ENCODE measurements around the gene ZNFX1.

DNA sequence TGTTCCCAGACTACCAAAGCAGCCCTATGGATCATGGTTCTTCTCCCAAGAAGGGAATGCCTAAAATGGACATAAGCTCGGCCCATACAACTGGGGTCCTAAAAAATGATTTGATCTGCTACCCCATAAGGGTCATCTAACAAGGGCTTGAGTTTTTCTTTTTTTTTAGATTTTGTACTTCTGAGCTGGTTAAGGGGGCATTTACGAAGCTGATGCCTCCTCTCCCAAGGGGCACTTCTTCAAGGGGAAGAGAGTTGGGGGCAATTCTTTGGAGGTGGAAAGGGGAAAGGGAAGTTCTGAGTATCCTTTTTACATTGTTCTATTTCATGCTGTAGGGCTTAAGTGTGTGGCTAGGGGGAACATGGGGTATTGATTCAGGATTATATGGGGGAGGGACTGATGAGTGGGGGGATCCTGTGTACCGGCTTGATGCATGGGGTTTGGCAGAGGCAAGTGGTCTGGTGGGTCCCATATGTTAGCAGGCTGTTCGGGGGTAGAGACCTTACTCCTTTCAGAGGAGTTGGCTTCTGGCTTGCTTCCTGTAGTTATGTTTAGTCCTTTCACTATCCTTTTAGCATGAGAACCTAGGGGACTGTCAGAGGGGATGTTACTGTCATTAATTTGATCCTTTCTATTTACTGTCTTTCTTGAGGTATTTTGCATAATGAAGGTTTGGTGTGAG, 8.1 kb upstream of the ZNFX1 start:
- TF ChIP-seq, protein P1, sequence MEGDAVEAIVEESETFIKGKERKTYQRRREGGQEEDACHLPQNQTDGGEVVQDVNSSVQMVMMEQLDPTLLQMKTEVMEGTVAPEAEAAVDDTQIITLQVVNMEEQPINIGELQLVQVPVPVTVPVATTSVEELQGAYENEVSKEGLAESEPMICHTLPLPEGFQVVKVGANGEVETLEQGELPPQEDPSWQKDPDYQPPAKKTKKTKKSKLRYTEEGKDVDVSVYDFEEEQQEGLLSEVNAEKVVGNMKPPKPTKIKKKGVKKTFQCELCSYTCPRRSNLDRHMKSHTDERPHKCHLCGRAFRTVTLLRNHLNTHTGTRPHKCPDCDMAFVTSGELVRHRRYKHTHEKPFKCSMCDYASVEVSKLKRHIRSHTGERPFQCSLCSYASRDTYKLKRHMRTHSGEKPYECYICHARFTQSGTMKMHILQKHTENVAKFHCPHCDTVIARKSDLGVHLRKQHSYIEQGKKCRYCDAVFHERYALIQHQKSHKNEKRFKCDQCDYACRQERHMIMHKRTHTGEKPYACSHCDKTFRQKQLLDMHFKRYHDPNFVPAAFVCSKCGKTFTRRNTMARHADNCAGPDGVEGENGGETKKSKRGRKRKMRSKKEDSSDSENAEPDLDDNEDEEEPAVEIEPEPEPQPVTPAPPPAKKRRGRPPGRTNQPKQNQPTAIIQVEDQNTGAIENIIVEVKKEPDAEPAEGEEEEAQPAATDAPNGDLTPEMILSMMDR (IDR thresholded peaks at IDR 0.05; ENCODE audit: poor library complexity, severe bottlenecking), result no peak
- TF ChIP-seq EZH2 (IDR thresholded peaks at IDR 0.05; ENCODE audit: borderline replicate concordance, insufficient read depth, low read length, poor library complexity, severe bottlenecking) (no peak), EP300 (conservative IDR thresholded peaks at IDR 0.05; ENCODE audit: poor library complexity, severe bottlenecking) (no peak), RAD21 (conservative IDR thresholded peaks at IDR 0.05) (no peak)

All from neural cell (in vitro differentiated cells).